CD4-positive, CD25-positive, alpha-beta regulatory T cell (primary cell): ENCODE measurements around the gene GUSB. TPM values are rescaled to one million over a fixed set of nuclear protein-coding genes. Genes with fewer than 3 reads are reported as not detected.

Source experiments
- ATAC-seq, 2 donors: fragments of 150-1000 bp; cut with Tn5 transposase; one replicate each; pipeline ENCODE4 v1.10.0; 2021; ENCODE audit warnings: low read depth in 2 of 2, moderate number of reproducible peaks in 2 of 2, moderate library complexity in 1 of 2
- DNase-seq, 3 donors: peaks; one replicate each; pipeline versions ENCODE4 v3.0.0 to v3.0.0-alpha.2; 2012 to 2022; ENCODE audit warnings: mixed read lengths in 1 of 3
- H3K27ac ChIP-seq: one replicate; pipeline ENCODE4 v1.7.0; 2013; ENCODE audit warnings: mild to moderate bottlenecking, low read length; ENCODE audit not compliant: insufficient read depth, poor library complexity, severe bottlenecking
- H3K27me3 ChIP-seq: one replicate; pipeline ENCODE4 v1.7.0; 2013; ENCODE audit warnings: low read length; ENCODE audit not compliant: control insufficient read depth, insufficient read depth
- H3K36me3 ChIP-seq: one replicate; pipeline ENCODE4 v1.7.0; 2013; ENCODE audit warnings: mild to moderate bottlenecking, low read length, moderate library complexity; ENCODE audit not compliant: control insufficient read depth, insufficient read depth
- H3K4me1 ChIP-seq: 2 replicates; pipeline ENCODE4 v1.7.0; 2013; ENCODE audit warnings: mild to moderate bottlenecking, low read length; ENCODE audit not compliant: insufficient read depth, control insufficient read depth, poor library complexity, severe bottlenecking
- H3K4me3 ChIP-seq: one replicate; pipeline ENCODE4 v1.7.0; 2013; ENCODE audit warnings: low read depth, mild to moderate bottlenecking, low read length, moderate library complexity
- H3K9me3 ChIP-seq, 2 experiments: 1 replicate in 1 of 2; 2 replicates in 1 of 2; pipeline ENCODE4 v1.7.0; 2013; ENCODE audit warnings: low read length in 2 of 2, mild to moderate bottlenecking in 1 of 2, moderate library complexity in 1 of 2; ENCODE audit not compliant: control insufficient read depth in 2 of 2
- H3K27ac Mint-ChIP-seq, 3 donors: one replicate each; pipeline ENCODE4 v1.8.0; 2020 to 2022; ENCODE audit warnings: mild to moderate bottlenecking in 3 of 3, mixed read lengths in 3 of 3, moderate library complexity in 2 of 3
- H3K27me3 Mint-ChIP-seq: one replicate; pipeline ENCODE4 v1.8.0; 2022; ENCODE audit warnings: mild to moderate bottlenecking, mixed read lengths
- H3K36me3 Mint-ChIP-seq: one replicate; pipeline ENCODE4 v1.8.0; 2020; ENCODE audit warnings: mixed read lengths
- H3K4me1 Mint-ChIP-seq, 4 donors: one replicate each; pipeline ENCODE4 v1.8.0; 2020 to 2022; ENCODE audit warnings: mixed read lengths in 4 of 4, mild to moderate bottlenecking in 1 of 4
- H3K4me3 Mint-ChIP-seq, 4 donors: one replicate each; pipeline ENCODE4 v1.8.0; 2020 to 2022; ENCODE audit warnings: mild to moderate bottlenecking in 4 of 4, mixed read lengths in 4 of 4, moderate library complexity in 3 of 4
- H3K9me3 Mint-ChIP-seq, 7 donors: one replicate each; pipeline ENCODE4 v1.8.0; 2020 to 2022; ENCODE audit warnings: mixed read lengths in 7 of 7, mild to moderate bottlenecking in 3 of 7, moderate library complexity in 2 of 7
- polyA plus RNA-seq, 4 donors: library from polyadenylated mRNA; unstranded; fragments of 300-500 nt; fragmentation: Illumina TruSeq; gene quantifications; one replicate each; pipeline ENCODE4 v1.2.3, GENCODE V29; 2021
- total RNA-seq: library from RNA; stranded (reverse); gene quantifications from one replicate; pipeline ENCODE4 v1.2.3, GENCODE V29; 2022

The GUSB gene
- total and polyA plus RNA-seq, 5 donors from 2014 or later: 39.9 to 66.4 (median 52.1) TPM

GRCh38 chr7:65980478-65981250 is 1.3 kb downstream of the GUSB start:
- Mint-ChIP-seq H3K4me1 (peaks cover 0 to 18% (median 10%) of the 10 kb centered on the region in 4 donors), H3K36me3 (peaks cover 7% of the 10 kb centered on the region), H3K27ac (peak overlapping the region; percentile 88 to 93 (median 91)), H3K9me3 (no peaks in the 10 kb centered on the region), H3K4me3 (peak overlapping the region; percentile 85 to 96 (median 92)), H3K27me3 (no peaks in the 10 kb centered on the region)
- H3K9me3 ChIP-seq: no peaks in the 10 kb centered on the region
- peaks cover 21% of the 10 kb centered on the region for H3K4me1 ChIP-seq
- H3K36me3 ChIP-seq: peaks cover 4% of the 10 kb centered on the region
- peak; percentile 28 to 83 (median 52) for DNase-seq
- no peaks in the 10 kb centered on the region for H3K27me3 ChIP-seq
- H3K27ac ChIP-seq: peak overlapping the region; percentile 67
- ATAC-seq: peak; percentile 55 to 64
- peak overlapping the region; percentile 66 for H3K4me3 ChIP-seq

- H3K27ac Mint-ChIP-seq: peak overlapping the region in 2 of 3 donors; percentile 31 to 49
- H3K27me3 ChIP-seq: no peaks in the 10 kb centered on the region
- no peaks in the 10 kb centered on the region for H3K27me3 Mint-ChIP-seq
- no peak for DNase-seq
- H3K9me3 ChIP-seq: no peaks in the 10 kb centered on the region
- H3K36me3 Mint-ChIP-seq: peaks cover 7% of the 10 kb centered on the region
- peak overlapping the region; percentile 85 to 96 (median 92) for H3K4me3 Mint-ChIP-seq
- no peak overlapping the region for H3K4me3 ChIP-seq
- no peak for ATAC-seq
- H3K36me3 ChIP-seq: peaks cover 8% of the 10 kb centered on the region
- no peak overlapping the region for H3K27ac ChIP-seq
- peaks cover 21% of the 10 kb centered on the region for H3K4me1 ChIP-seq
- no peaks in the 10 kb centered on the region for H3K9me3 Mint-ChIP-seq
- peaks cover 0 to 18% (median 10%) of the 10 kb centered on the region in 4 donors for H3K4me1 Mint-ChIP-seq
These were observed 2.2 kb downstream of the GUSB start for GRCh38 chr7:65979583-65980477.

GRCh38 chr7:65978891-65979582 is 3.0 kb downstream of the GUSB start:
- Histone ChIP-seq H3K4me1 (peaks cover 21% of the 10 kb centered on the region), H3K27ac (no peak overlapping the region), H3K27me3 (no peaks in the 10 kb centered on the region), H3K9me3 (no peaks in the 10 kb centered on the region), H3K36me3 (peaks cover 16% of the 10 kb centered on the region), H3K4me3 (no peak overlapping the region)
- DNase-seq (no peak), ATAC-seq (no peak)
- no peaks in the 10 kb centered on the region for H3K27me3 Mint-ChIP-seq
- H3K9me3 Mint-ChIP-seq: no peaks in the 10 kb centered on the region
- H3K4me3 Mint-ChIP-seq: peak overlapping the region; percentile 8 to 68 (median 44)
- peaks cover 0 to 18% (median 10%) of the 10 kb centered on the region in 4 donors for H3K4me1 Mint-ChIP-seq
- peaks cover 7% of the 10 kb centered on the region for H3K36me3 Mint-ChIP-seq
- H3K27ac Mint-ChIP-seq: peak overlapping the region; percentile 31 to 49 (median 48)

- Histone ChIP-seq H3K4me1 (peaks cover 16% of the 10 kb centered on the region), H3K9me3 (no peaks in the 10 kb centered on the region), H3K36me3 (peaks cover 33% of the 10 kb centered on the region), H3K27me3 (no peaks in the 10 kb centered on the region), H3K4me3 (no peak overlapping the region), H3K27ac (no peak overlapping the region)
- H3K4me3 Mint-ChIP-seq: no peak overlapping the region
- peaks cover 0 to 18% (median 10%) of the 10 kb centered on the region in 4 donors for H3K4me1 Mint-ChIP-seq
- no peak overlapping the region for H3K27ac Mint-ChIP-seq
- H3K36me3 Mint-ChIP-seq: peaks cover 12% of the 10 kb centered on the region
- H3K9me3 Mint-ChIP-seq: no peaks in the 10 kb centered on the region
- ATAC-seq (no peak), DNase-seq (no peak)
- no peaks in the 10 kb centered on the region for H3K27me3 Mint-ChIP-seq
These were observed 5.3 kb downstream of the GUSB start for GRCh38 chr7:65976659-65977196.

- Histone ChIP-seq H3K27me3 (no peaks in the 10 kb centered on the region), H3K36me3 (peaks cover 39% of the 10 kb centered on the region), H3K27ac (no peak overlapping the region), H3K4me1 (peaks cover 8% of the 10 kb centered on the region), H3K9me3 (no peaks in the 10 kb centered on the region), H3K4me3 (no peak overlapping the region)
- DNase-seq (no peak), ATAC-seq (no peak)
- peak overlapping the region in 1 of 4 donors; percentile 44 for H3K4me3 Mint-ChIP-seq
- H3K9me3 Mint-ChIP-seq: no peaks in the 10 kb centered on the region
- peaks cover 0 to 12% (median 7%) of the 10 kb centered on the region in 4 donors for H3K4me1 Mint-ChIP-seq
- H3K27me3 Mint-ChIP-seq: no peaks in the 10 kb centered on the region
- H3K27ac Mint-ChIP-seq: no peak overlapping the region
- peaks cover 15% of the 10 kb centered on the region for H3K36me3 Mint-ChIP-seq
These were observed 6.1 kb downstream of the GUSB start for GRCh38 chr7:65975814-65976445.

GRCh38 chr7:65974876-65975275 is 7.1 kb downstream of the GUSB start:
- H3K9me3 Mint-ChIP-seq: no peaks in the 10 kb centered on the region
- H3K27me3 ChIP-seq: no peaks in the 10 kb centered on the region
- no peaks in the 10 kb centered on the region for H3K27me3 Mint-ChIP-seq
- H3K36me3 Mint-ChIP-seq: peaks cover 16% of the 10 kb centered on the region
- H3K9me3 ChIP-seq: no peaks in the 10 kb centered on the region
- H3K4me3 ChIP-seq: no peak overlapping the region
- H3K4me1 ChIP-seq: no peaks in the 10 kb centered on the region
- no peak overlapping the region for H3K4me3 Mint-ChIP-seq
- peaks cover 0 to 4% (median 0%) of the 10 kb centered on the region in 4 donors for H3K4me1 Mint-ChIP-seq
- no peak overlapping the region for H3K27ac Mint-ChIP-seq
- DNase-seq (no peak), ATAC-seq (no peak)
- no peak overlapping the region for H3K27ac ChIP-seq
- peaks cover 46% of the 10 kb centered on the region for H3K36me3 ChIP-seq
